ENCODE data around the gene PPEF2. TPM values are rescaled to one million over a fixed set of nuclear protein-coding genes. Genes with fewer than 3 reads are reported as not detected.

Gene PPEF2
- total RNA-seq, 2 experiments from 2014 or later: 0.49 to 0.56 TPM

DNA sequence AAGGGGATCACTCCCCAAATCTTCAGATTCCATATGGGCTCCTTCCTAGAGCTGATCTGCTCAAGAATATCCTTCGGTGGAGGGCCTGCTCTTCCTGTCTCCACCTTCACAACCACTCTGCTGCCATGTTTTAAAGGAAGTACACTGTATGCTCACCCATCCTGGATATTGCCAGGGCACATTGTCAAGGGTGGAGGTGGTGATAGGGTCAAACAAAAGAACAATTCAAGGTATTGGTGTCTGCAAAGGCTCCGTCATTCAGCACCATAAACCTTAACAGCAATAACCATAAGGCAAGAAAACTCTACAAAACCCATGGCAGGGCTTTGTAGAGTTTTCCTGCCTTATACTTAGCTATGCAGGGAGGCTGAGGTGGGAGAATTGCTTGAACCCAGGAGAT is 19.7 kb upstream of the PPEF2 start:
- CTCF ChIA-PET: no interaction called here
- DNase-seq (no peak), ATAC-seq (ENCODE audit: poor library complexity) (no peak)
- H3K4me1 ChIP-seq (ENCODE audit: insufficient read depth, low read length): no peaks in the 10 kb centered on the region
- Mint-ChIP-seq H3K27me3 (no peaks in the 10 kb centered on the region), H3K36me3 (ENCODE audit: low read depth) (peaks cover 87% of the 10 kb centered on the region), H3K9me3 (no peaks in the 10 kb centered on the region), H3K4me3 (no peak overlapping the region), H3K4me1 (ENCODE audit: low read depth) (no peaks in the 10 kb centered on the region), H3K27ac (no peak overlapping the region)
- POLR2A ChIA-PET: no interaction called here
- intact Hi-C loops (cut with DNase I, micrococcal nuclease): no loop called here
- H3K27me3 ChIP-seq (ENCODE audit: control insufficient read depth in 1 of 2, insufficient read depth in 2 of 2, low read length in 2 of 2): no peaks in the 10 kb centered on the region
- no peaks in the 10 kb centered on the region for H3K9me3 ChIP-seq (ENCODE audit: control insufficient read depth in 1 of 2, insufficient read depth in 1 of 2, low read length in 2 of 2)
- H3K27ac ChIP-seq (ENCODE audit: low read depth in 1 of 2, low read length in 2 of 2): no peak overlapping the region
- no peak overlapping the region for H3K4me3 ChIP-seq (ENCODE audit: low read length)
- peaks cover 76% of the 10 kb centered on the region for H3K36me3 ChIP-seq (ENCODE audit: insufficient read depth, low read length)
- TF ChIP-seq, protein P1, sequence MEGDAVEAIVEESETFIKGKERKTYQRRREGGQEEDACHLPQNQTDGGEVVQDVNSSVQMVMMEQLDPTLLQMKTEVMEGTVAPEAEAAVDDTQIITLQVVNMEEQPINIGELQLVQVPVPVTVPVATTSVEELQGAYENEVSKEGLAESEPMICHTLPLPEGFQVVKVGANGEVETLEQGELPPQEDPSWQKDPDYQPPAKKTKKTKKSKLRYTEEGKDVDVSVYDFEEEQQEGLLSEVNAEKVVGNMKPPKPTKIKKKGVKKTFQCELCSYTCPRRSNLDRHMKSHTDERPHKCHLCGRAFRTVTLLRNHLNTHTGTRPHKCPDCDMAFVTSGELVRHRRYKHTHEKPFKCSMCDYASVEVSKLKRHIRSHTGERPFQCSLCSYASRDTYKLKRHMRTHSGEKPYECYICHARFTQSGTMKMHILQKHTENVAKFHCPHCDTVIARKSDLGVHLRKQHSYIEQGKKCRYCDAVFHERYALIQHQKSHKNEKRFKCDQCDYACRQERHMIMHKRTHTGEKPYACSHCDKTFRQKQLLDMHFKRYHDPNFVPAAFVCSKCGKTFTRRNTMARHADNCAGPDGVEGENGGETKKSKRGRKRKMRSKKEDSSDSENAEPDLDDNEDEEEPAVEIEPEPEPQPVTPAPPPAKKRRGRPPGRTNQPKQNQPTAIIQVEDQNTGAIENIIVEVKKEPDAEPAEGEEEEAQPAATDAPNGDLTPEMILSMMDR (IDR thresholded peaks at IDR 0.05): no peak

DNA sequence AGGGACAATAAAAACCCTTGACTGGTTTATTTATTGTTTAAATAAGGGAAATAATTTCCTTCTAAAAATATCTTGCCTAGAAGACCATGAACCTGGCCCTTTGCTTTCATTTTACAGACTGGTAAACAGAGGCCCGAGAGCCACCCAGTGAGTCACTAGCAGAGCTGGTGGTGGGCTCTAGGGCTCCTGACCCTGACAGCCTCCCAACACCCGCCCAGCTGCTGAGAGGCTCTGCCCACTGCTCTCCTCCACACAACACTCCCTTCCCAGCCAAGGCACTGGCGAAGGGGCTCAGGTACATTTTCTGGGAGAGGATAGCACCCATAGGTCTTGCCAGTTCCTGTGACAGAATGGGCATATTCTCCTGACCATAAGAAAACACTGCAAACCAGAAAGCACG is 18.1 kb upstream of the PPEF2 start:
- no peak overlapping the region for H3K4me3 ChIP-seq (ENCODE audit: low read length)
- TF ChIP-seq, protein P1 (IDR thresholded peaks at IDR 0.05): no peak
- no peaks in the 10 kb centered on the region for H3K27me3 ChIP-seq (ENCODE audit: control insufficient read depth in 1 of 2, insufficient read depth in 2 of 2, low read length in 2 of 2)
- peaks cover 79% of the 10 kb centered on the region for H3K36me3 ChIP-seq (ENCODE audit: insufficient read depth, low read length)
- Mint-ChIP-seq H3K9me3 (no peaks in the 10 kb centered on the region), H3K27ac (no peak overlapping the region), H3K27me3 (no peaks in the 10 kb centered on the region), H3K4me1 (ENCODE audit: low read depth) (no peaks in the 10 kb centered on the region), H3K36me3 (ENCODE audit: low read depth) (peaks cover 86% of the 10 kb centered on the region), H3K4me3 (no peak overlapping the region)
- DNase-seq (no peak), ATAC-seq (ENCODE audit: poor library complexity) (no peak)
- no peaks in the 10 kb centered on the region for H3K4me1 ChIP-seq (ENCODE audit: insufficient read depth, low read length)
- intact Hi-C loops (cut with DNase I, micrococcal nuclease): no loop called here
- H3K9me3 ChIP-seq (ENCODE audit: control insufficient read depth in 1 of 2, insufficient read depth in 1 of 2, low read length in 2 of 2): no peaks in the 10 kb centered on the region
- no peak overlapping the region for H3K27ac ChIP-seq (ENCODE audit: low read depth in 1 of 2, low read length in 2 of 2)
- ChIA-PET POLR2A (no interaction called here), CTCF (no interaction called here)

DNA sequence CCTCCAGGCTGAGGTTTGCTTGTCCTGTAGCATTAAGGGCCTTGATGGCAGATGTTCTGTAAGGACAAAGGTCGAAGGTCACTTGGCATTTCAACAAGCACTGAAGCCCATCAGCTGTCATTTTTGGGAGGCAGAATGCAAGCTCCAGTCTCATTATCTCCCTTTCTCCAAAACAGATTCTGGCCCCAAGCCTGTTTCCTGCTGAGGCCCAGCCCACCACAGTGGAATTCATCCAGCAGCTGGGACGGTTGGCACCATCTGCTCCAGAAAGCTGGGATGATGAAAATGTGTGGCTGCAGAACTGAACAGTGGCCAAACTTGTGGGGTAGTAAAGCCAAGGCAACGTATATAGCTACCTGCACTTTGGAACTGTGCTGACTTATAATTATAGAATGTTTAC is 17.7 kb upstream of the PPEF2 start:
- H3K9me3 ChIP-seq (ENCODE audit: control insufficient read depth in 1 of 2, insufficient read depth in 1 of 2, low read length in 2 of 2): no peaks in the 10 kb centered on the region
- intact Hi-C loops (cut with DNase I, micrococcal nuclease): loop anchor here in 1 of 2 experiments (5.0 kb wide), 1 partner anchor 147 kb away; no protein-coding TSS in a partner anchor
- H3K4me3 ChIP-seq (ENCODE audit: low read length): no peak overlapping the region
- H3K27me3 Mint-ChIP-seq: no peaks in the 10 kb centered on the region
- H3K4me1 Mint-ChIP-seq (ENCODE audit: low read depth): no peaks in the 10 kb centered on the region
- H3K4me1 ChIP-seq (ENCODE audit: insufficient read depth, low read length): no peaks in the 10 kb centered on the region
- no peak overlapping the region for H3K27ac ChIP-seq (ENCODE audit: low read depth in 1 of 2, low read length in 2 of 2)
- peaks cover 77% of the 10 kb centered on the region for H3K36me3 ChIP-seq (ENCODE audit: insufficient read depth, low read length)
- H3K4me3 Mint-ChIP-seq: no peak overlapping the region
- H3K36me3 Mint-ChIP-seq (ENCODE audit: low read depth): peaks cover 83% of the 10 kb centered on the region
- ATAC-seq (ENCODE audit: poor library complexity) (no peak), DNase-seq (no peak)
- TF ChIP-seq, protein P1 (IDR thresholded peaks at IDR 0.05): no peak
- no peaks in the 10 kb centered on the region for H3K27me3 ChIP-seq (ENCODE audit: control insufficient read depth in 1 of 2, insufficient read depth in 2 of 2, low read length in 2 of 2)
- H3K27ac Mint-ChIP-seq: no peak overlapping the region
- POLR2A ChIA-PET: no interaction called here
- H3K9me3 Mint-ChIP-seq: no peaks in the 10 kb centered on the region
- CTCF ChIA-PET: no interaction called here
